ENCODE data around the gene MSTN. TPM values are rescaled to one million over a fixed set of nuclear protein-coding genes. Genes with fewer than 3 reads are reported as not detected.
"Not testable (repeated sequence)": the region's sequence is repeated elsewhere in the genome, so short reads cannot be mapped to it uniquely, and the experiment has no call there.

The MSTN gene
- total RNA-seq, 1 donor from 2014 or later = 1.1 TPM

DNA sequence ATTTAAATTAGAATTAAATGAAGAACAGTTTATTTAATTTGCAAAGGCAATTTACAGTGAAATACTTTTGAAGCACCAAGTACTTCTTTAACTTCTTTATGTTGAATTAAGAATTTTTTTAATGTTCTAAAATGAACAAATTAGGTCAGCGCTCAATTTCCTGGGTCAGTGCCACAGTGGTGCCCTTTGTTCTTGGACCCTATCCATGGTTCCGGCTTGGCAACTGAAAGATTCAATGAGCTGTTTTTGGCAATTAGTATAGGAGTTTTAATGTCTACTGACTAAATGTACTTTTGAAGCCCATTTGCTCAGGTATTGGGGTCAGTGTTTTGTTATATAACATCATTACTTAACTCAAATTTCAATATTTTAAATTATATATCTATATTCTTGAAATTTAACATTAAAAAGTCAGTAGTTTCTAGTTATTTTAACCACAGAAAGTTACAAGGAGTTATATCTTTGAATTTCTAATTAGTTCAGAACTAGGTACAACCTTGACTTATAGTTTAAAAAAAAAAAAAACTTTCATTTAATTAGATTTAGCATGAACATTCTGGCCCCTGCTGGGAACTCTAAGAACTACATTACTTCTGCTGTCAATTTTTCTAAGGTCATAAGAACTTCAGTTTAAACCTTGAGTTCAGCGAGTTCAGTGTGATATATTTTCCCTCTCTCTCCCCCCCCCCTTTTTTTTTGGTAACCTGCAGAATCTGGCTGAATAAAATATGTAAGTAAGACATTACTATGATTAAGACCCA is 7.6 kb upstream of the MSTN start:
- intact Hi-C loops (cut with DNase I) = loop anchor here (5.0 kb wide), 2 partner anchors 273 to 318 kb away; no protein-coding TSS in a partner anchor
- DNase-seq (ENCODE audit: low spot score) = no peak

DNA sequence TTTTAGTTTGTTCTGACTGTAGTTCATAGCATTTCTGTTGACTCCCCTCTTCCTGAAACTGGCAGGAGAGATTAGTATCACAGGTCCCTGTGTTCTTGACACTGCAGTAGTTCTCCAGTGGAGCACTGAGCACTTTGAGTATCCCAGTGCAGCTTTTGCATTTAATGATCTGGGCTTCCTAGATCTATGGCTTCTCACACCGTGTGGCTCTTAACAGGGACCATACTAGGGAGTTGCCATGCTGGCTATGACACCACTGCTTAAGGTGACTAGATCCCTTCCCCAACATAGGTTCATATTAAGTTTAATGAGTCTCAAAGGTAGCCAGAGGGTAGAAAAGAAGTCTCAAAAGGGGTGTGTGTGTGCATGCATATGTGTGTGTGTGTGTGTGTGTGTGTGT is 6.2 kb upstream of the MSTN start:
- intact Hi-C loops (cut with DNase I) = no loop called here
- DNase-seq (ENCODE audit: low spot score) = no peak

DNA sequence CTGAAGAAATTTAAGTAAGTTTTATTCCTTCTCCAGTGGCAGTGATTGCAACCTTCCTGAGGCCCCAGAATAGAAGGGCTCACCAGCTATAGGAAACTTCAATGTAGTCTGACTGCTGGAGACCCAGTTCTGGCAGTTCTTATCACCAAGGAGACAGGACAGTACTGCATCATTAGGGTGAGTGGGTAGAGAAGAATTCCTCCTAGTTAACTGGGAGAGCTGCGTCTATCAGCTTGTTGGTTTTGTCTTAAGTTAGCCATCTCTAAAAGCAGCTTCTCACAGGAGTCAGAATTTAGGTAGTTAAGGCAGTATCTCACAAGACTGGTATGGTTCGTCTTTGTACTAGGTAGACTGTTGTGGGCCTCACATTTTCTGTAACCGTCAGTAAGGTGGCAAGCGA is 3.3 kb upstream of the MSTN start:
- intact Hi-C loops (cut with DNase I) = no loop called here
- DNase-seq (ENCODE audit: low spot score) = no peak

DNA sequence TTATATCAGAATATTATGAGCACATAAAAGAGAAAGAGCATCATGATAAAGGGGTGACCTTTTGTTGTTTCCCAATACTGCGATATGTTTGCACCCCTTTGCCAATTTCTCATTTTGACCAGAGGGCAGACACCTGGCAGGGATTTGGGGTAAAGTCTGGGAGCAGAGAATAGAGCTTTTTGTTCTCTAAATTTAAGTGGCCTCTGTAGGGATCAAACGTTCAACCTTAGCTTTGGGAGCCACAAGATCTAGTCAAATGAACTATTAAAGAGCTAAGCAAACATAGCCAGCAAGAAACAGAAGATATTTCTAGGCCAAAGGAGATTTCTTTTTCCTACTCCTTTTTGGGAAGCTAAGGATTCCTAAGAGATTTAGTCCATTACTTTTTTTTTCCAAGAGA is 1.1 kb upstream of the MSTN start:
- DNase-seq (ENCODE audit: low spot score) = no peak
- intact Hi-C loops (cut with DNase I) = no loop called here

DNA sequence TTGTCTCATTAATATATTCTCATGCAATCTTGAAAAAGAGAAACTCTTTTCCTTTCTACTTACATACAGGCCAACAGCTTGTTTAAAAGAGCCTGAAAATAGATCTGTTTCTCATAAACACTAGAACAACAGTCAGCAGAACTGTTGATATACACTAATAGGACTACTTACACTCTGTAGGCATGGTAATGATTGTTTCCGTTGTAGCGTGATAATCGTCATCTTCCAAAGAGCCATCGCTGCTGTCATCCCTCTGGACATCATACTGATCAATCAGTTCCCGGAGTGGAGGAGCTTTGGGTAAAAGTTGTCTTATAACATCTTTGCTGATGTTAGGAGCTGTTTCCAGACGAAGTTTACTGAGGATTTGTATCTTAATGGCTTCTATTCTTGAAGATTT is 476 bp downstream of the MSTN start:
- no peak for DNase-seq (ENCODE audit: low spot score)
- intact Hi-C loops (cut with DNase I) = no loop called here

DNA sequence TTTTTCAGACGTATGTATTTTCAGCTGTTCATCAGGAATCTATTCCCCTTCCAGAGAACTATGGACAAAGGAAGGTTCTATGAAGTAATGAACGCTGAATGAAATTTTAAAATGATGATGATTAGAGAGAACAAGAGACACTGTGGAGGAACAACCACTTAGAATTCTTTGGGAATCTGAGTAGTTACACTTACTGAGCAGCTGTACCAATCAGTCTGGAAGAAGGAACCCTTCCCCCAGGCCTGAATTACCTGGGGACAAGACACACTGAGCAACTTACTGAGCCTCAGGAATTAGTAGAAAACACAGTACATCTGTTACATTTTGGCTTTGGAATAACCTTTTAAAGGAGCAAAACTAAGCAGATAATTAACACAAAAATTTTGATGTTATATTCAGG is 1.9 kb downstream of the MSTN start:
- intact Hi-C loops (cut with DNase I) = no loop called here
- DNase-seq (ENCODE audit: low spot score) = no peak

DNA sequence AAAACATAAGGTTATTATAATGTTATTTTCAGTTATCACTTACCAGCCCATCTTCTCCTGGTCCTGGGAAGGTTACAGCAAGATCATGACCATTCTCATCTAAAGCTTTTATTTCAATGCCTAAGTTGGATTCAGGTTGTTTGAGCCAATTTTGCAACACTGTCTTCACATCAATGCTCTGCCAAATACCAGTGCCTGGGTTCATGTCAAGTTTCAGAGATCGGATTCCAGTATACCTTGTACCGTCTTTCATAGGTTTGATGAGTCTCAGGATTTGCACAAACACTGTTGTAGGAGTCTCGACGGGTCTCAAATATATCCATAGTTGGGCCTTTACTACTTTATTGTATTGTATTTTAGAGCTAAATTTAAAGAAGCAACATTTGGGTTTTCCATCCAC is 2.5 kb downstream of the MSTN start:
- DNase-seq (ENCODE audit: low spot score) = no peak
- intact Hi-C loops (cut with DNase I) = no loop called here

DNA sequence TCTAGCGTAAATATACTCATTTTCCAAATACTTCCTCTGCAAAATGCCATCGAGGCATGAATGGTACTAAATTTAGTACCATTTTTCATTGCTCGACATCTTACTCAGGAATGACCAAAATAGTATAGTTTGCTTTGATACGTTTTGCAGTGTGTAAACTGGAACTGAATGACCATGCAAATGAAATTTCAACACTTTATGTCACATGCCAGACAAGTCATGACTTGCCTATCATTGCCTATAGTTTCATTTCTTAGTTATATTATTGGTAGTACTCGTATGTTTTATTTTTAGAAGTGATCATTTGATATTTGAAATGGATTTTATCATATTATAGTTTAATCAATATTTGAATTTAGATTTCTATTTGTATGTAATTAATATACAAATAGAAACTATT is 9.1 kb downstream of the MSTN start:
- no peak for DNase-seq (ENCODE audit: low spot score)
- intact Hi-C loops (cut with DNase I) = no loop called here

DNA sequence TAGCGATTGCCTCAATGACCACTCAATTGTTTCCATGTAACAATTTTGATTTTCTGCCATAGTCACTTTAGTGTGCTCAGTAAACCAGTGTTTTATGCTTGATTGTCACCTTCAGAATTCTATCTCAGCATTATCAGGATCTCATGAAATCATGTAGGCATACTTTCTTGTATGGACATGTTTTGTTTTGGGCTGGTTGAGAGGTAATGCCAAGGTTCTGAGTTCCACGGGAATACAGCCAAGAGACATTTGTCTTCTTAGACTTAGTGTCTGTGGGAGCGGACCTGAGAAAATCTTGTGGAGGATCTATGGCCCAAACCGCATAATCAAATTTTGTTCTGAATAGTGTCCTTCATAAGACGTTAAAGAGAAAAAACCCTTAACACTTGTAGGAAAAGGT is 10.2 kb downstream of the MSTN start:
- intact Hi-C loops (cut with DNase I) = no loop called here
- no peak for DNase-seq (ENCODE audit: low spot score)

DNA sequence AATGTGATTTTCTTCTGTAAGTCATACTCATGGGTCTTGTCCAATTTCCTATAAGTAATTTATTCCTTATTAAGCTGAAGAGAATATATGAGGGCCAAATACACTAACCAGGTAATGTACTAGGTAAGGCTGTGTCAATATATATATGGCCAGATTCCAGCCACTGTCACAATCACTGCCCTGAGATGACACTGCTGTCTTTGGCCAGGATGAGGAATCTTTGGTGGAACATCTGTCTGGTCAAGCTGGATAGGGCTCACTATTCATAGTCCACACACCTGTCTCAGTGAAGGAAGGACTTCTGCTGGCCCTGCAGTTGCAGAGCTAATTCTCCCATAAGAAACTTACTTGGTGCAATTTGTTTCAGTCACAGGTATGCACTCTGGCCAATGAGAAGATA is 11.3 kb downstream of the MSTN start:
- intact Hi-C loops (cut with DNase I) = no loop called here
- DNase-seq (ENCODE audit: low spot score) = no peak

DNA sequence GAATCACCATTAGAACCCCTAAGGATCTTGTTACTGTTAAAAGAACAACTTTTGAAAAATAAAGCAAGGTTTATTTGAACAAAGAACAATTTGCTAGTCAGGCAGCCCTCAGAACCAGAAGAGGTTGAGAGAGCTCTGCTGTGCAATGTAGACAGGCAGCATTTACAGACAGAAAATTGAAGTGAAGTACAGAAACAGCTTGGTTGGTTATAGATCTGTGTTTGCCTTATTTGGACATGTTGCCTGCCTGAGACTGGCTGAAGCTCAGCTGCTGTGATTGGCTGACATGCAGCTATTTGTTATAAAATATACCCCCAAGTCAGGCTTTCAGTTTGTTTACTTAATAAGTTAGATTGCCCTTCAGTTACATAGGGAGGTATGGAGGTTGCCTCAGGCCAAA is 12.5 kb downstream of the MSTN start:
- DNase-seq (ENCODE audit: low spot score) = no peak
- intact Hi-C loops (cut with DNase I) = no loop called here

DNA sequence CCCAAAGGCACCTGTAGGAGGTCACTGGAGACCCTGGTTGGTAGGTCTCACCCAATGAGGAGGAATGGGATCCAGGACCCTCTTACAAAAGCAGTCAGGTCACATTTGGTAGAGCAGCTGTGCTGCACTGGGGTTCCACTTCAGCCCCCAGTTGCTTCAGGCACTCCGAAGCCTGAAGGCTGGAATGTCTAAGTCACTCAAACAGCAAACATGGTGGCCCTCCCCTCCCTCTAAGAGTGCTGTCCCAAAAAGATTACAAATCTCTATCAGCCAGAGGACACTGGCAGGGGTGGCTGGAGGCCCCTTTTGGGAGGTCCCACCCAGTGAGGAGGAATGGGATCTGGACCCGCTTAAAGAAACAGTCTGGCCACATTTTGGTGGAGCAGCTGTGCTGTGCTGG is 17.7 kb downstream of the MSTN start:
- no peak for DNase-seq (ENCODE audit: low spot score)
- intact Hi-C loops (cut with DNase I) = no loop called here

DNA sequence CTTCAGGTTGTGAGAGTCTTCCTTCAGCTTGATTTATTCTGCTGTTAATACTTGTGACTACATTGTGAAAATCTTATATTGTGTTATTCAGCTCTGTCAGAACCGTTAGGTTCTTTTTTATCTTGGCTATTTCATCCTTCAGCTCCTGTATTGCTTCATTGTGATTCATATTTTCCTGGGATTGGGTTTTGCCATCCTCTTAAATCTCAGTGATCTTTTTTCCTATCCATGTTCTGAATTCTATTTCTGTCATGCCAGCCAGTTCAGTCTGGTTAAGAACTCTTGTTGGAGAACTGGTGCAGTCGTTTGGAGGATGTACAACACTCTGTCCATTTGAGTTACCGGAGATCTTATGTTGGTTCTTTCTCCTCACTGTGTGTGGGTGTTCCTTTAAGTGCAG is 19.1 kb downstream of the MSTN start:
- intact Hi-C loops (cut with DNase I) = no loop called here
- no peak for DNase-seq (ENCODE audit: low spot score)

DNA sequence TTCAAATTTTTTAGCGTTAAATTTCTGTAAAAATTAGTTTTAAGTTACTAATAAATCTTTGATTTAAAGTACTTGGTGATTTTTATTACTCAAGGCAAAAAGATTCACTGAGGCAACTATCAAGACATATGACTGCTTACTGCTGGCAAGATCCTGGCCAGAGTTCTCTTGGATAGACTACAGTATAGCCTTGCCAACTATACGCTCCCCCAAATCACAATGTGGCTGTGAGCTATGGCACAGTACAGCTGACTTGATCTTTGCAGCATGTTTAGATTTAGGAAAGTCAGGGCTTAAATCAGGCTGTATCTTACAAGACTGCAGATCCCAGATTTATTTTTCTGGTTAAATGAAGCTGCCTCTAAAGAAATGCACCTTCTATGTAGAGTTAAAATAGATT is 26.5 kb downstream of the MSTN start:
- no peak for DNase-seq (ENCODE audit: low spot score)
- intact Hi-C loops (cut with DNase I) = no loop called here

DNA sequence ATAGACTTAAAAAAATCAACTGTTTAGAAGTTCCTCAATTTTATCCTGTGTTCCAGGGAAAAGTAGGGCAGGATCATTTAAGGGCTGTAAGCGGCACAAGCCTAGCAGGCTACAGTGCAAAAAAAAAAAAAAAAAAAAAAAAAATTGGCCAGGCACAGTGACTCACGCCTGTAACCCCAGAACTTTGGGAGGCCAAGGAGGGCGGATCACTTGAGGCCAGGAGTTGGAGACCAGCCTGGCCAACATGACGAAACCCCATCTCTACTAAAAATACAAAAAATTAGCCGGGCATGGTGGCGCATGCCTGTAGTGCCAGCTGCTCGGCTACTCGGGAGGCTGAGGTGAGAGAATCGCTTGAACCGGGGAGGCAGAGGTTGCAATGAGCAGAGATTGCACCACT is 28.1 kb downstream of the MSTN start:
- DNase-seq (ENCODE audit: low spot score); intact Hi-C loops (cut with DNase I): not testable (repeated sequence)

DNA sequence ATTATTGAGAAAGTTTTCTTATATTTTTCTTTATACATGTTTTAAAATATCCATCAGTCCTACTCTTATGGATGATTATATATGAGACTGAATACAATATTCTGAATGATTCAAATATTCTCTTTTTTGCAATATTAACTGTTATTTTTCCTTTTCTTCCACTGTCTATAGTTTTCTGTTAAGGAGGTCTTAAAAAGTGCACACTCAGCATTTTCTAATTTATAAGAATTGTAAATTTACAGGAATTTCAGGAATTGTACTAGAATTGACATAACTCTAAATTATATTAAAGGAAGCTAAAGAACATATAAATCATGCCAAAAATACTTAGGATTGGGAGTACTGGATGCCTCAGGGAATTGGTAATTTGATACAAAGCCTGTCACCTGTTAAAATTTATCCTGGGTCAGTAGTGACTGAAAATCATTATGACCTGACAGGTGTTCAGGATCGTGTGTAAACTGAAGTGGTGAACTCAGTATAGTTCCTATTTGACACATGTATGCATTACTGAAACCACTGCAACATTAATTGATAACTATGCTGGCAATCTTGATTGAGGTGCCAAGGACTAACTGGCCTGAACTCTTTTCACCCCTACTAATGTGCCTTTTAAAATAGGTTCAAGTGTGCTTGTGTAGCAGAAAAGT is 30.4 kb downstream of the MSTN start:
- intact Hi-C loops (cut with DNase I) = no loop called here
- no peak for DNase-seq (ENCODE audit: low spot score)

DNA sequence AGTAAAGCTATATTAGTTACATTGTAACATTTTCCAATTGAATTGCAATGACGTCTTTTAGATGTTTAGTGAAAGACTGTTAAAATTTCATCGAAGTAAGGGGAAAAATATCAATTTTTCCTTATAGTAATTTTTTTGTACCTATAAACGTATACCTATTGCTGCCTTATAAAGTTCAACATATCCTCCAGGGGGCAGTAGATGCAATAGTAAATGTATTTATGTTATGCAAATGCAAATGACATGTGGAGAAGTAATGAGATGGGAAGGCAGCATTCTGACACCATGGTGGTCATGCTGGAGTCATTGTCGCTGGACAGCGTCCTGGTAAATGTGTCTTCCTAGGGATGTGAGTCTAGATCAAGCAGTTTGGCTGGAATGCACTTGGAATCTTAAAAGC is 38.7 kb downstream of the MSTN start:
- intact Hi-C loops (cut with DNase I) = no loop called here

DNA sequence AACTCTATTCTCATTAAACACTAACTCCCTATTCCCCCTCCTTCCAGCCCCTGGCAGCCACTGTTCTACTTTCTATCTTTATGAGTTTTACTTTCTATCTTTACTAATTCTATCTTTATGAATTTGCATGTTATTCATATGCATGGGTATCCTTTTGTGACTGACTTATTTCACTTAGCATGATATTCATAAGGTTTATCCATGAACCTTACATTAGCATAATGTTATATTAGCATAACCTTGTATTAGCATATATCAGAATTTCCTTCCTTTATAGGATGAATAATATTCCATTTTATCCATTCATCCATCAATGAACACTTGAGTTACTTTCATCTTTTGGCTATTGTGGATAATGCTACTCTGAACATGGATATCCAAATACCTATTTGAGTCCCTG is 41.8 kb downstream of the MSTN start:
- intact Hi-C loops (cut with DNase I) = no loop called here
- no peak for DNase-seq (ENCODE audit: low spot score)

More for the DNA sequence above, 38.7 kb downstream of the MSTN start:
- no peak for DNase-seq (ENCODE audit: low spot score)

DNA sequence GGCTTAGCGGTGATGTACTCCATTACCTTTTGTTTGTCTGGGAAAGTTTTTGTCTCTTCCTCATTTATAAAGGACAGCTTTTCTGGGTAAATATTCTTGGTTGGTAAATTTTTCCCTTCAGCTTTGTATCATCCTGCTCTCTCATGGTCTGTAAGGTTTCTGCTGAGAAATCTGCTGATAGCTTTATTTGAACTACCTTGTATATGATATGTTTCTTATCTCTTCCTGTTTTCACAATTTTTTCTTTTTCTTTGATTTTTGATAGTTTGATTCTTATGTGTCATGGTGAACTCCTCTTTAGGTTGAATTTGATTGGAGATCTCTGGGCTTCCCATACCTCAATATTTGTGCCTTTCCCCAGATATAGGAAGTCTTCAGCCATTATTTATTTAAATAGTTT is 44.7 kb downstream of the MSTN start:
- DNase-seq (ENCODE audit: low spot score) = no peak
- intact Hi-C loops (cut with DNase I) = no loop called here

DNA sequence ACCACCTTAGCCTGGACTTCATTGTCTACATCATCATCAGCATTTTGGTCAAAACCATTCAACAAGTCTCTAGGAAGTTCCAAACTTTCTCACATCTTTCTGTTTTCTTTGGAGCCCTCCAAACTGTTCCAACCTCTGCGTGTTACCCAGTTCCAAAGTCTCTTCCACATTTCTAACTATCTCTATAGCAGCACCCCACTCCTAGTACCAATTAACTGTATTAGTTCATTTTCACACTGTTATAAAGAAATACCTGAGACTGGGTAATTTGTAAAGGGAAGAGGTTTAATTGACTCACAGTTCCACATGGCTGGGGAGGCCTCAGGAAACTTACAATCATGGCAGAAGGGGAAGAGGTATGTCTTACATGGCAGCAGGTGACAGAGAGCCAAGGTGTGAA is 46.6 kb downstream of the MSTN start:
- DNase-seq (ENCODE audit: low spot score); intact Hi-C loops (cut with DNase I): not testable (repeated sequence)

Data from cardiac septum (tissue), 1 donor.